HG03354 (cell line): Measurements from ENCODE around the gene CMTM4.
A peak's percentile ranks its signal among the peaks of the same experiment; 100 is the strongest.
"Not testable (repeated sequence)": the region's sequence is repeated elsewhere in the genome, so short reads cannot be mapped to it uniquely, and the experiment has no call there.

Source experiments
- ATAC-seq: cut with Tn5 transposase; IDR thresholded peaks from one replicate; pipeline ENCODE4 v1.9.1; 2021; ENCODE audit warnings: mild to moderate bottlenecking; ENCODE audit not compliant: unreplicated experiment, poor library complexity, severe bottlenecking

The CMTM4 gene

GRCh38 chr16:66603537-66604375, 92.8 kb downstream of the CMTM4 start:
- ATAC-seq: no peak

- no peak for ATAC-seq
These were observed 95.1 kb downstream of the CMTM4 start for GRCh38 chr16:66601471-66601870.

GRCh38 chr16:66600477-66600876, 96.1 kb downstream of the CMTM4 start:
- ATAC-seq: no peak

- ATAC-seq: no peak
These were observed 96.8 kb downstream of the CMTM4 start for GRCh38 chr16:66599726-66600125.

GRCh38 chr16:66598111-66598510, 98.4 kb downstream of the CMTM4 start:
- no peak for ATAC-seq

- ATAC-seq: no peak
These were observed 99.3 kb downstream of the CMTM4 start for GRCh38 chr16:66596986-66597848.

GRCh38 chr16:66596559-66596958, 100.0 kb downstream of the CMTM4 start:
- ATAC-seq: not testable (repeated sequence)

- no peak for ATAC-seq
These were observed 101.8 kb downstream of the CMTM4 start for GRCh38 chr16:66594739-66595138.

- no peak for ATAC-seq
These were observed 103.7 kb downstream of the CMTM4 start for GRCh38 chr16:66592814-66593213.

GRCh38 chr16:66592241-66592640, 104.3 kb downstream of the CMTM4 start:
- ATAC-seq: no peak

- ATAC-seq: no peak
These were observed 105.5 kb downstream of the CMTM4 start for GRCh38 chr16:66591018-66591417.

- no peak for ATAC-seq
These were observed 106.2 kb downstream of the CMTM4 start for GRCh38 chr16:66590322-66590721.

GRCh38 chr16:66588981-66589713, 107.4 kb downstream of the CMTM4 start:
- peak; percentile 69 for ATAC-seq

- ATAC-seq: no peak
These were observed 108.5 kb downstream of the CMTM4 start for GRCh38 chr16:66587881-66588600.

GRCh38 chr16:66585481-66586239, 110.9 kb downstream of the CMTM4 start:
- no peak for ATAC-seq

GRCh38 chr16:66581246-66581952, 115.1 kb downstream of the CMTM4 start:
- ATAC-seq: no peak

GRCh38 chr16:66580605-66581209, 115.8 kb downstream of the CMTM4 start:
- no peak for ATAC-seq
